Peyer's patch (tissue), 4 donors: Measurements from ENCODE around the gene RPA3. TPM values are rescaled to one million over a fixed set of nuclear protein-coding genes. Genes with fewer than 3 reads are reported as not detected.

Experiments used
- DNase-seq, 3 donors: peaks; one replicate each; pipeline ENCODE4 v3.0.0-alpha.2; 2017 to 2019
- H3K27ac ChIP-seq, 4 donors: fragments of 200-600 bp; sonication (generic); one replicate each; pipeline ENCODE4 v1.5.1; 2016 to 2019
- H3K27me3 ChIP-seq, 2 donors: fragments of 200-600 bp; sonication (generic); one replicate each; pipeline ENCODE4 v1.5.1; 2019
- H3K36me3 ChIP-seq, 3 donors: fragments of 200-600 bp; sonication (generic); one replicate each; pipeline ENCODE4 v1.5.1; 2016 to 2019
- H3K4me1 ChIP-seq, 4 donors: fragments of 200-600 bp; sonication (generic); one replicate each; pipeline ENCODE4 v1.5.1; 2016 to 2019
- H3K4me3 ChIP-seq, 4 donors: fragments of 200-600 bp; sonication (generic); 1 replicate in 3 of 4; 2 replicates in 1 of 4; pipeline ENCODE4 v1.5.1; 2016 to 2019; ENCODE audit warnings: mild to moderate bottlenecking in 1 of 4
- H3K9me3 ChIP-seq, 4 donors: fragments of 200-600 bp; sonication (generic); one replicate each; pipeline ENCODE4 v1.5.1; 2016 to 2019; ENCODE audit warnings: mild to moderate bottlenecking in 1 of 4
- CTCF ChIP-seq, 6 experiments: fragments of 450-650 bp in 4 of 6; fragments of 200-600 bp in 2 of 6; sonication (generic) in 1 of 6; IDR thresholded peaks; one replicate each; pipeline ENCODE4 v1.5.1; 2017 to 2019; ENCODE audit warnings: antibody characterized with exemption in 6 of 6, mild to moderate bottlenecking in 3 of 6, moderate library complexity in 1 of 6
- POLR2A ChIP-seq, 2 donors: fragments of 450-650 bp; IDR thresholded peaks; one replicate each; pipeline ENCODE4 v1.5.1; 2017; ENCODE audit warnings: antibody characterized with exemption in 2 of 2, mild to moderate bottlenecking in 2 of 2, moderate library complexity in 2 of 2
- total RNA-seq, 4 donors: library from RNA; depleted of rRNA; stranded (reverse); fragments of >200 nt; gene quantifications; one replicate each; pipeline ENCODE4 v1.1.0, GENCODE V29; 2016

Gene RPA3
- total RNA-seq, 4 donors from 2014 or later, result 11.3 to 23.6 (median 19.4) TPM

- Histone ChIP-seq H3K9me3 (peaks cover 0 to 5% (median 0%) of the 10 kb centered on the region in 4 donors), H3K4me1 (no peaks in the 10 kb centered on the region), H3K27ac (no peak overlapping the region), H3K4me3 (no peak overlapping the region), H3K36me3 (peaks cover 0 to 7% (median 0%) of the 10 kb centered on the region in 3 donors), H3K27me3 (no peaks in the 10 kb centered on the region)
- no peak for DNase-seq
- no peak for TF ChIP-seq POLR2A (IDR thresholded peaks at IDR 0.05)
- no peak for TF ChIP-seq CTCF (IDR thresholded peaks at IDR 0.05)
Measured at GRCh38 chr7:7630626-7631329, 87.6 kb downstream of the RPA3 start.

- no peak for TF ChIP-seq POLR2A (IDR thresholded peaks at IDR 0.05)
- Histone ChIP-seq H3K9me3 (peaks cover 0 to 5% (median 0%) of the 10 kb centered on the region in 4 donors), H3K36me3 (no peaks in the 10 kb centered on the region), H3K4me3 (no peak overlapping the region), H3K27ac (no peak overlapping the region), H3K4me1 (no peaks in the 10 kb centered on the region), H3K27me3 (no peaks in the 10 kb centered on the region)
- DNase-seq, result no peak
Measured at GRCh38 chr7:7628476-7628875, 89.9 kb downstream of the RPA3 start.

GRCh38 chr7:7620644-7621210 is 97.7 kb downstream of the RPA3 start:
- no peaks in the 10 kb centered on the region for H3K9me3 ChIP-seq
- no peak for DNase-seq
- H3K4me1 ChIP-seq, result no peaks in the 10 kb centered on the region
- TF ChIP-seq POLR2A (IDR thresholded peaks at IDR 0.05) (no peak), CTCF (IDR thresholded peaks at IDR 0.05) (no peak)
- H3K36me3 ChIP-seq, result no peaks in the 10 kb centered on the region
- H3K27me3 ChIP-seq, result no peaks in the 10 kb centered on the region
- H3K27ac ChIP-seq, result no peak overlapping the region
- no peak overlapping the region for H3K4me3 ChIP-seq

GRCh38 chr7:7620236-7620635 is 98.2 kb downstream of the RPA3 start:
- Histone ChIP-seq H3K27ac (no peak overlapping the region), H3K27me3 (no peaks in the 10 kb centered on the region), H3K4me1 (no peaks in the 10 kb centered on the region), H3K36me3 (no peaks in the 10 kb centered on the region), H3K4me3 (no peak overlapping the region), H3K9me3 (no peaks in the 10 kb centered on the region)
- DNase-seq, result no peak
- TF ChIP-seq CTCF (IDR thresholded peaks at IDR 0.05), result no peak
- no peak for TF ChIP-seq POLR2A (IDR thresholded peaks at IDR 0.05)

DNA sequence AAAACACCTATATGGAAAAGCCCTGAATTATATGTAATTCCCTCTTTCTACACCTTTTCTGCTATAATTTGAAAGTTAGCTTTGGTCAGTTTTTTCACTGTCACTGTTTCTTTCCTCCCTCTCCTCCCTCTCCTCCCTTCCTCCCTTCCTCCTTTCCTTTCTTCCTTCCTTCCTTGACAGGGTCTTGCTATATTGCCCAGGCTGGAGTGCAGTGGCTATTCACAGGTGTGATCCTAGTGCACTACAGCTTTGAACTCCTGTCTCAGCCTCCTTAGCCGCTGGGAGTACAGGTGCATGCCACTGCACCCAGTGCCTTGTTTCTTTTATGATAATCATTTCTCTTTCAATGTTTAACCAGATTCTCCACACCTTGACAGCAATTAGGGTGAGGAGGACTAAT is 100.0 kb downstream of the RPA3 start:
- no peak for DNase-seq
- H3K36me3 ChIP-seq, result no peaks in the 10 kb centered on the region
- no peaks in the 10 kb centered on the region for H3K27me3 ChIP-seq
- no peak overlapping the region for H3K27ac ChIP-seq
- no peaks in the 10 kb centered on the region for H3K4me1 ChIP-seq
- no peaks in the 10 kb centered on the region for H3K9me3 ChIP-seq
- H3K4me3 ChIP-seq, result no peak overlapping the region
- TF ChIP-seq CTCF (IDR thresholded peaks at IDR 0.05), result no peak
- no peak for TF ChIP-seq POLR2A (IDR thresholded peaks at IDR 0.05)

DNA sequence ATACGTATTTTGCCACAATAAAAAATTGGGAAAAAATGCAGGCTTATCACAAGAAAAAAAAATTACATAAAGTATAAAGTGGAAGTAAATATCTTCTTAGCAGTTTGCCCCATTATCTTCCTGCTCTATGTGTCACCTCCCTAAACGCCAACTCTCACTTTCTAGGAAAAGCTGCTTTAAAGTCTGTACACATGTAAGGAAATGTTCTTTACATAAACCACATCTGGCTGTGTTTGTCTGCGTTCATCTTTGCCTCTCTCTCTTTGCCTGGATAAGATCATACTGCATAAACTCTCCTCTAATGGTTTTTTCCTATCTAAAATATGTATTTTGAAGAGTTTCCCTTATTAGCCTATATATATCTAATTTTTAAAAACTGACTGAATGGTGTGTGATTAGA is 100.9 kb downstream of the RPA3 start:
- H3K9me3 ChIP-seq, result no peaks in the 10 kb centered on the region
- no peak overlapping the region for H3K27ac ChIP-seq
- no peak for DNase-seq
- H3K27me3 ChIP-seq, result no peaks in the 10 kb centered on the region
- TF ChIP-seq POLR2A (IDR thresholded peaks at IDR 0.05), result no peak
- TF ChIP-seq CTCF (IDR thresholded peaks at IDR 0.05), result no peak
- H3K4me1 ChIP-seq, result no peaks in the 10 kb centered on the region
- H3K36me3 ChIP-seq, result no peaks in the 10 kb centered on the region
- no peak overlapping the region for H3K4me3 ChIP-seq
